GM19372 (cell line): Measurements from ENCODE around the gene MAN1A1.

ENCODE experiments used
- ATAC-seq: cut with Tn5 transposase; IDR thresholded peaks from one replicate; pipeline ENCODE4 v1.9.1; 2021; ENCODE audit warnings: mild to moderate bottlenecking, low read depth, moderate library complexity; ENCODE audit not compliant: unreplicated experiment

Gene MAN1A1

GRCh38 chr6:119278625-119279024 is 70.9 kb downstream of the MAN1A1 start:
- no peak for ATAC-seq

- no peak for ATAC-seq
Measured at GRCh38 chr6:119277052-119277451, 72.5 kb downstream of the MAN1A1 start.

- ATAC-seq = no peak
Measured at GRCh38 chr6:119276211-119276610, 73.3 kb downstream of the MAN1A1 start.

- no peak for ATAC-seq
Measured at GRCh38 chr6:119274197-119274595, 75.4 kb downstream of the MAN1A1 start.

GRCh38 chr6:119273272-119274196 is 76.0 kb downstream of the MAN1A1 start:
- no peak for ATAC-seq

- ATAC-seq = no peak
Measured at GRCh38 chr6:119270545-119270944, 79.0 kb downstream of the MAN1A1 start.

GRCh38 chr6:119269266-119270103 is 80.1 kb downstream of the MAN1A1 start:
- ATAC-seq = no peak

GRCh38 chr6:119267126-119267905 is 82.2 kb downstream of the MAN1A1 start:
- ATAC-seq = no peak

- ATAC-seq = no peak
Measured at GRCh38 chr6:119264854-119265397, 84.6 kb downstream of the MAN1A1 start.

- no peak for ATAC-seq
Measured at GRCh38 chr6:119262612-119263011, 86.9 kb downstream of the MAN1A1 start.

- ATAC-seq = no peak
Measured at GRCh38 chr6:119261944-119262284, 87.6 kb downstream of the MAN1A1 start.

- no peak for ATAC-seq
Measured at GRCh38 chr6:119259027-119259426, 90.5 kb downstream of the MAN1A1 start.

GRCh38 chr6:119257726-119258125 is 91.8 kb downstream of the MAN1A1 start:
- ATAC-seq = no peak

GRCh38 chr6:119256978-119257462 is 92.5 kb downstream of the MAN1A1 start:
- ATAC-seq = no peak

- no peak for ATAC-seq
Measured at GRCh38 chr6:119256392-119256791, 93.2 kb downstream of the MAN1A1 start.

- ATAC-seq = no peak
Measured at GRCh38 chr6:119255492-119255891, 94.1 kb downstream of the MAN1A1 start.

GRCh38 chr6:119250036-119250435 is 99.5 kb downstream of the MAN1A1 start:
- no peak for ATAC-seq

- ATAC-seq = no peak
Measured at GRCh38 chr6:119249319-119249718, 100.2 kb downstream of the MAN1A1 start.

GRCh38 chr6:119247504-119247903 is 102.1 kb downstream of the MAN1A1 start:
- no peak for ATAC-seq

- ATAC-seq = no peak
Measured at GRCh38 chr6:119243657-119244056, 105.9 kb downstream of the MAN1A1 start.
